NCI-H748 (cell line): ENCODE data around the gene SYMPK.
"Not testable (repeated sequence)": the region's sequence is repeated elsewhere in the genome, so short reads cannot be mapped to it uniquely, and the experiment has no call there.

Experiments used
- DNase-seq: peaks from one replicate; lab custom pipeline; 2025; ENCODE audit not compliant: unreplicated experiment; lab: John Stamatoyannopoulos, UW

Gene SYMPK

DNA sequence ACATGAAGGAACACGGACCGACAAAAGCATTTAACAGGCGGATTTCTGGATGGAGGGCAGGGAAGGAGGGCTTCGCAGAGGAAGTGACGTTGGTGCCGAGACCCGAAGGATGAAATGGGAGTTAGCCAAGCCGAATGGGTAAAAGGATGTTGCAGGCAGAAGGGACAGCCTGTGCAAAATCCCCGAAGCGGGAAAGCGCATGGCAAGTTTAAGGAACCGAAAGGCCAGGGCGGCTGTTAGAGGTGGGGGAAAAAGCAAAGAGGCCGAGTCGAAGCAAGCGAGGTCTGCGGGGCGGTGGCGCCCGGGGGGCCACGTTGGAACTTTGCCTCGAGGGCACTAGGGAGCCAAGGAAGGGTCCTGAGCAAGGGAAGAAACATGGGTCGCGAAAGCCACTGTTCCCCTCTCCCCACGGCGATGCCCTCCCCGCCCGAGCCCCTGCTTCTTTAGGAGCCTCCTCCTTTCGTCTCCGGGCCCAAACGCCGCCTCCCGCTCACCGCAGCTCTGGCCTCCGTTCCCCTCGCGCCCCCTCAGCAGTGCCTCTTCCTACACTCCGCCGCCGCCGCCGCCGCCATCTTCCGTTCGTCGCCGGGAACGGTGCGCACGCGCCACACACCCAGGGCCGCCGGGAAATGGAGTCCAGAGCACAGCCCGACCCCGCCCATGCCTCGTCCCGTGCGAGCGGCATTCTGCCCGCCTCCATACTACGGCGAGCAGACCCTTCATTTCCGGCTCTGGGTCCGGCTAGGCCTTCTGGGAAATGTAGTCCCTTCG is at the start of gene SYMPK:
Gene SYMPK (minus strand): TSS at position 584 of the 771 bp plus-strand sequence. CDS start 8,652 bp downstream, outside the sequence.
- peak; percentile 100 for DNase-seq

DNA sequence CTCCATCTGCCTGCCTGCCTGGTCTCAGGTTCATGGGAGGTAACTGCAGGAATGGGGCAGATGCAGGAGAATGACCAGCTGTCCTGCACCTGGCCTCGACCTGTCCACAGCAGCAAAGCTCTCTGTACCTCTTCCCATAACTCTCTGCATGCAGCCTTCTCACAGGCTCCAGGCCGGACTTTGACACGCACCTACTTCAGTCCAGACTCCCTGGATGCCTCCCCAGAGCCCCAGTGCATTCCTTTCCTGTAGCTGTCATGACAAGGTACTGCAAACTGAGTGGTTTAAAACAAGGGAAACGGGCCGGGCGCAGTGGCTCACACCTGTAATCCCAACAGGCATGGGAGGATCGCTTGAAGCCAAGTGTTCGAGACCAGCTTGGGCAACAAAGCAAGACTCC is 48.3 kb upstream of the SYMPK start:
- no peak for DNase-seq

DNA sequence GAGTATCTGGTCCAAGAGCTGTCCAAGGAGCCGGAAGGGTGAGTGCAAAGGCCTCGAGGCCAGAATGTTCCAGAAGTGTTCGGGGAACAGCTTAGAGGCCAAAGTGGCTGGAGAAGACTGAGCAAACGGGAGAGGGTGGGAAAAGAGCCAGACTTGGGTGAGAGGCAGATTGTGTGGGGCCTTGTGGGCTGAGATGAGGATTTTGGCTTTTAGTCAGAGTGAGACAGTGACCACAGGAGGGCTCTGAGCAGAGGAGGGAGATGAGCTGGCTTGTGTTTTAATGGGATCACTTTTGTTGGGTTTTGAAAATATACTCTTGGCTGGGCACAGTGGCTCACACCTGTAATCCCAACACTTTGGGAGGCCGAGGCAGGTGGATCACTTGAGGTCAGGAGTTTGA is 46.0 kb upstream of the SYMPK start:
- DNase-seq = no peak

DNA sequence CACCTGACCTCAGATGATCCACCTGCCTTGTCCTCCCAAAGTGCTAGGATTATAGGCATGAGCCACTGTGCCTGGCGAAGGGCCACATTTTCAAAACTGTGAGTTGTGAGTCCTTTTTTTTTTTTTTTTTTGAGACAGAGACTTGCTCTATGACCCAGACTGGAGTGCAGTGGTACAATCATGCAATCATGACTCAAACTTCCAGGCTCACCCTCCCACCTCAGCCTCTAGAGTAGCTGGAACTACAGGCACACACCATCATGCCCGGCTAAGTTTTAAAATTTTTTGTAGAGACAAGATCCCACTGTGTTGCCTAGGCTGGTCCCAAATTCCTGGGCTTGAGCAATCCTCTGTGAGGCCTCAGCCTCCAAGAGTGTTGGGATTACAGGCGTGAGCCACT is 43.3 kb upstream of the SYMPK start:
- no peak for DNase-seq

DNA sequence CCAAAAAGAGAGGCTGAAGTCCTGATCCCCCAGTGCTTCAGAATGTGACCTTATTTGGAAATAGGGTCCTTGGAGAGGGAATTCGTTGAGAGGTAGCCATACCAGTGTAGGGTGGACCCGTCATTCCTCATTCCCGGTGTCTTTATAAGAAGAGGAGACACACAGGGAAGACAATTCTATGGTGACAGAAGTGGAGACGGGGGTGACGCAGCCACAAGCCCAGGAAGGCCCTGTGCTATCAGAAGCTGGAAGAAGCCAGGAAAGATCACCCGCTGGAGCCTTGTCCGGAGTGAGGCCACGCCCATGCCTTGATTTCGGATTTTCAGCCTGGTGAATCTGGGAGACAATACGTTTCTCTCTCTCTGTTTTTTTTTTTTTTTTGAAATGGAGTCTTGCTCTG is 42.1 kb upstream of the SYMPK start:
- DNase-seq = no peak

DNA sequence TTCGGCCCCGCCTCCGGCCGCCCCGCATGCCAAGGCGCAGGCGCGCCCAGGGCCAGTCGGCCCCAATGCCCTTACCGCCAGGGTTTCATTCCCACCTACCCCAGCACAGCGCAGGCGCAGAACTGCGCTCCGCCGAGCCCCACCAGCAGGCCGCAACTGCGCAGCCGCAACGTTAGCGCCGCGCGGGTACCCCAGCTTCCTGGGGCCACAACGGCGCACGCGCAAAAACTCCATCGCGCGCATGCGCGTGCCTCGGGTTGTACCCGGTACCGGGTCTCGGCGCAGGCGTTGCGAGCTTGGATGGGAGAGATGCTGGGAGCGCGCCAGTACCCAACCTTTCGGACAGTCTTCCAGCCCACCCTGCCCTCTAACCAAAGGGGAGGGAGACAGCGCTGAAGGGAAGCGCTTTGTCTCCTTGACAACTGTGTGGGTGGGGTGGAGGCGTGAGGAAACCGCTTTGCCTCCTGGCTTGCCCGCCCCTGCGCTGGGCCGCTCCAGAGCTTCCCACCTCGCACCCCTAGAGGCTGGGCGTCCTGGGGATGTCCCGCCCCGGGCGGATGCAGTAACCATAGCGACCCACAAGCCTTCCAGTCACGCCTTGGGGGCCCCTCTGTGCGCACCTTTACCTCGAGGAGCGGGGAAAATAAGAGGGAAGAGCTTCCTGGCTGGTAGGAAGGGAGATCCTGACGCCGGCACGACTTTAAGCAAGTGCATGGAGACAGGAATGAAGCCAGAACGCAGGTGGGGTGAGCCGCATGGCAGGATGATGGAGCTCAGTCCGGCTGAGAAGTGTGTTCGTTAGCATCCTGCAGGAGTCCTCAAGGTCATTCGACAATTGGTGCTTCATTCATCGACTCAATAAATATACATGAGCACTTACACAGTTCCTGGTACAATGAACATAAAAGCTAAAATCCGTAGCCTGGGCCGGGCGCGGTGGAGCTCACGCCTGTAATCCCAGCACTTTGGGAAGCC is 40.0 kb upstream of the SYMPK start:
- DNase-seq = peak; percentile 98

DNA sequence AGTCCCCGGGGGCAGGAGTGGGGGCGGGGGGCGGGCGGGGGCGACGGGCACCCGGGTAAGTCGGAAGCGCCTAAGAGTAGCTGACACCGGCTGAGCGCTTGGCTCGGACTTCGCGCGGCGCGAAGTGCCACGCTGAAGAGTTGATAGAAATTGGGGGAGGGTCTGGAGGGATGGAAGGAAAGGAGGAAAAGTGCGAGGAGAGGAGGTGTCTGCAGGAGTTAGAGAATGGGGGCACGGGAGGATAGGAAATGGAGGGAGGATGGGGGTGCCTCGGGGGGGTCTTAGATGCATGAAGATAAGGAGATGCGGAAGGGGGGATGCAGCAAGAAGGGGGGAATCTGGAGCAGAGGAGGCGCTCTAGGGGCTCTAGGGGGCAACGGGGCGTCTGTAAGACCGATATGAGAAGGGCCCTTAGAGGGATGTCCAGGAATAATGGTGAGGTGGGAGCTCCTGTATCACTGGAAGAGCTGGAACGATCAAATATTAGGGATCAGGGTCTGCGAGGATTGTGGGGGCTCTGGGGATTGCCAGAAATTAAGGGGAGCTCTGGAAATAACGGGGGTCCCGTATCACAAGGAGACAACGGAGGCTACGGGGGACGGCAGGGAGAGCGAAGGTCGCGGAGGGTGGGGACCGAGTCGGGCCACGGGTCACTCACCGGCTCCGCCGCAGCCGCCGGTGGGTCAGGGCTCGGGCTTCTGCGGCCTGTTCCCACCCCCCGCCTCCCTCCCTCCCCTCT is 39.1 kb upstream of the SYMPK start, which contains the start of gene MYPOP:
Gene MYPOP (minus strand): TSS at position 702 of the 739 bp plus-strand sequence. CDS start 840 bp downstream, outside the sequence.
- peak; percentile 68 for DNase-seq

DNA sequence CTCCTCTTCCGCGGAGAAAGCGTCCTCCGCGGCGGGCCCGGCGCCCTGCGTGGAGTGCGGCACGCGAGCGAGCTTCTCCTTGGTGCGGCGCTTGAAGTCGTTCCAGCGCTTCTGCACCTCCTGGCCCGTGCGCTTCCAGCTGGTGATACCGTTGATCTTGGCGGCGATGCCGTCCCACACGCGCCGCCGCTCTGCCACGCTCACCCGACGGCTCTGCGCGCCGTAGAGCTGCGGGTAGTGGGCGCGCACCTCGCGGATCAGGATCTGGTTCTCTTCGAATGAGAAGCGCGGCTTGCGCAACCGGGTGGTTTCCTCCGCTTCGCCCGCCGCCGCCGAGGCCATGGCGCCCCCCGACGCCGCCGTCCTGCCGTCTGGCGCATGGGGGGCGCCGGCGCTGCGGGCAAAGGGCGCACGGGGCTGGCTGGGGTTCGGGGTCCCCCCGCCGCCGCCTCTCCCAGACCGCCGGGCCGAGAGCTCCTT is 38.5 kb upstream of the SYMPK start:
- peak; percentile 63 for DNase-seq

DNA sequence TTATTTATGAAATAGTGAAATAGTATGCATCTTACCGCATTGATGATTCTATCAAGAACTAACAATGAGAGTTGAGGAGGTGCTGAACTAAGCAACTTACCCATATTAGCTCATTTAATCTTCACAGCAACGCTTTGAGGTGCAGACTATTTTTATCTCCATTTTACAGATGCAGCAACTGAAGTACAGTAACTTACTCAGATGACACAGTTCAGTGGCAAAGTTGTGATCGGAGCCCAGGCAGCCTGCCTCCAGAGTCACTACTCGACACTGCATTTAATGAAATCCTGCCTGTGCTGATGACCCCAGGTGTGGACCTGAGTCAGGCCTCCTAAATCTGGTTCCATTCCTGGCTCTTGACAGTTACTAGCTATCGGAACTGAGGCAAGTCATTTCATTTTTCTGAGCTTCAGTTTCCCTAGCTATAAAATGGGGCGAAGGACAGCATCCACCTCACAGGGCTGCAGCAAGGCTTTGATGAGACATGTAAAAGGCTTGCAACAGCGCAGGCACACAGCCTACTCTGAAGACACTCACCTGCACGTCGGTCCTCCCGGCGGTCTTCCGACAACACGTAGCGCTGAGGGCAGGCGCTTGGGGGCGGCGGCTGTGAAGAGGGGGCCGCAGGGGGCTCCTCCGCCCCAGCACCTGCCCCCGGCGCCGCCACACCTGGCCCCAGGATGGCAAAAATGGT is 37.9 kb upstream of the SYMPK start:
- peak; percentile 51 for DNase-seq

DNA sequence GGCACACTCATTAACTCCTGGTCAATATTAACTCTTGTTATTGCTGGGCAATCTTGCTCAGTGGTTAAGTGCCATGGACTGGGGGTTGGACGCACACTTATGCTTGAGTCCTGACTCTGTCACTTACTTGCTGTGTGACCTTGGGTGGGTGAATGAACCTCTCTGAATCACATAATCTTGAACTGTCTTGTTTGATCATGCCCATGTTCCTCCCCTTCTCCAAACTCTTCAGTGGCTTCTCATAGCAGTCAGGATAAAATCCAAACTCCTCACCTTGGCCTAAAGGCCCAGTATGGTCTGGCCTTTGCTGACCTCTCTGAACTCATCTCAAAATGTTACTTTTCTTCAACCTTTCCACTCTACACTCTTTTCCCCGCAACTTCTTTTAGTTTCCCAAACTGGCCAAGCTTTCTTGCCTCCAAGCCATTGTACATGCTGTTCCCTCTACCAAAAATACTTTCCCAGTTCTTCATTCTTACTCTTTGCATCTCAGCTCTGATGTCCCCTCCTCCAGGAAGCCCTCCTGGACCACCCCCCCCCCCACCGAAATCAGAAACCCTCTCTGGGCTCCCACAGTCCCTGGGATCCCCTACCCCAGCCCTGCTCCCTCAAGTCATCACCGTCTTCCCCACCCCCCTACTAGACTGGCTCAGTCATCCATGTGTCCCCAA is 37.1 kb upstream of the SYMPK start:
- no peak for DNase-seq

DNA sequence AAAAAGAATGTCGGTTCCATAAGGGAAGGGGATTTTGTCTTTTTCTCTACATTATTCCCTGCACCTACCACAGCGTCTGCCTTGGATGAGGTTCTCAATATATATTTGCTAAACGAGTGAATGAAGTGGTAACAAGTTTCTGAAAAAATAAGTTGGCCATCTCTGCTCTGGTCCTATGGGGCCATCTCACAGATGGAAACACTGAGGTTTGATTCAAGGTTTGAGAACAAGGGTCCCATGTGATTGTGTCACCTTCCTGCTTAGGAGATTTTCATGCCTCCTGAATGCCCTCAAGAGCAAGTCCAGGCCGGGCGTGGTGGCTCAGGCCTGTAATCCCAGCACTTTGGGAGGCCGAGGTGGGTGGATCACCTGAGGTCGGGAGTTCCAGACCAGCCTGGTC is 36.3 kb upstream of the SYMPK start:
- no peak for DNase-seq

DNA sequence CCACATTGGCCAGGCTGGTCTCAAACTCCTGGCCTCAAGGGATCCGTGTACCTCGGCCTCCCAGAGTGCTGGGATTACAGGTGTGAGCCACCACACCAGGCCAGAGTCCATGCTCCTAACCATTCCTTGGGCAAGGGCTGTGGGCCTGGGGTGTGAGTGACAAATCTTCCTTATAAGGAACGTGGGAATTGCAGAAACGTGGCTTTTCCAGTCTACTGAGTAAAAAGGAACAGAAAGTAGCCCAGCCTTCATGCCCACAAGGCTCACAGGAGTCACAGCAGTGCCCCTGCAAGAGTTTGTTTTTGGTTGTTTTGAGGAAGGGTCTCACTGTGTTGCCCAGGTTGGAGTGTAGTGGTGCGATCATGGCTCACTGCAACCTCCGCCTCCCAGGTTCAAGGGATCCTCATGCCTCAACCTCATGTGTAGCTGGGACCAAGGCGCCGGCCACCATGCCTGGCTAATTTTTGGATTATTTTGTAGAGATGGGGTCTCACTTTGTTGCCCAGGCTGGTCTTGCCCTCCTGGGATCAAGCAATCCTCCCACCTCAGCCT is 34.4 kb upstream of the SYMPK start:
- no peak for DNase-seq

DNA sequence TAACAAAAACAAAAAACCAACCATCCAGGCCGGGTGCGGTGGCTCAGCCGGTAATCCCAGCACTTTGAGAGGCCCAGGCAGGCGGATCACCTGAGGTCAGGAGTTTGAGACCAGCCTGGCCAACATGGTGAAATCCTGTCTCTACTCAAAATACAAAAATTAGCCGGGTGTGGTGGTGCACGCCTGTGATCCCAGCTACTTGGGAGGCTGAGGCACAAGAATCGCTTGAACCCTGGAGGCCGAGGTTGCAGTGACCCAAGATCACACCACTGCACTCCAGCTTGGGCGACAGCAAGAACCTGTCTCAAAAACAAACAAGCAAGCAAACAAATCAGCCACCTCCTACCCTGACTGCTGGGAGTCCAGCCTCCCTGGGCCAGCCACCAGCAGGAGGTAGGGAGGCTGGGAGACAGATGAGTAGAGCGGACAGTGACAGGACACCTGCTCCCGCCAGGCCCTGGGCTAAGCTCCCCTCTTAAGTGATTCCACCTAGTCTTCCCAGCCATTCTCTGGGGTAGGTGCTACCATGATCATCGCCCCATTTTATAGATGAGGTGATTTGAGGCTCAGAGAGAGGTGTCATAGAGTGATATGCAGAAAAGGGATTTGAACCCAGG is 33.1 kb upstream of the SYMPK start:
- DNase-seq = not testable (repeated sequence)

DNA sequence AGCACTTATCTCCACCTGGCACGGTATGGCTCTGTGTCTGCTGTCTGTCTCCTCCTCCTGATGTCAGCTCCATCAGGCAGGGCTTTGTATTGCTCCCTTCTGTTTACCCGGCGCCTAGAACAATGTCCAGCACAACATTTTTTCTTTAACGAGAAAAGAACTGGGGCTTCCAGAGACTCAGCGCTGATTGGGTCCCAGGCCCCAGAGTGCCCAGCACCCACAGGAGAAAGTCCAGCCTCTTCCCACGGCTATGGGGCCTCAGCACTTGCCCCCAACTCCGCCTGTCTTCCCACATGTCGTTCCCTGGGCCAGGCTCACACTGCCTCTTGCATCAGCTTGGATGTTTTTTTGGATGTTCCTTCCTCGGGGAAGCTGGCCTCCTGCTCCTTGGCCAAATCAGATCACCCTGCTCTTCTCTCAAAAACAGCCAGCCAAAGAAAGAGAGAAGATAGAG is 32.6 kb upstream of the SYMPK start:
- DNase-seq = no peak

DNA sequence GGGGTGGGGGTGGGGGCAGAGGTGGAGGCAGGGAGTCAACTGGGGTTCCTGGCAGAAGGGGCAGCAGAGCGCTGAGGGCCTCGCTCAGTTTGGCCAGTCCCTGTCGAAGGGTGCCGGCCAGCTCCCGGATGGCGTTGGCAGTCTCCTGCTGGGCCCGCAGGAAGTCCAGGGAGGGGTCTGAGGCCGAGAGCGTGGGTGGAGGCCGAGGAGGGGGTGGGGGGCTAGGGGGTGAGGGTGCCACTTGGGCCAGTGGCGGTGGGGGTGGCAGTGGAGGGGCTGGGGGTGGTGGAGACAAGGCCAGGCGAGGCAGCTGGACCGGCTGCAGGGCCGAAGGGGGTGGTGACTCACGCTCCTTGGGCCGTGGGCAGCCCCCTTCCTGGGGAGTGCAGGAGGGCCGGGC is 27.9 kb upstream of the SYMPK start:
- DNase-seq = no peak

DNA sequence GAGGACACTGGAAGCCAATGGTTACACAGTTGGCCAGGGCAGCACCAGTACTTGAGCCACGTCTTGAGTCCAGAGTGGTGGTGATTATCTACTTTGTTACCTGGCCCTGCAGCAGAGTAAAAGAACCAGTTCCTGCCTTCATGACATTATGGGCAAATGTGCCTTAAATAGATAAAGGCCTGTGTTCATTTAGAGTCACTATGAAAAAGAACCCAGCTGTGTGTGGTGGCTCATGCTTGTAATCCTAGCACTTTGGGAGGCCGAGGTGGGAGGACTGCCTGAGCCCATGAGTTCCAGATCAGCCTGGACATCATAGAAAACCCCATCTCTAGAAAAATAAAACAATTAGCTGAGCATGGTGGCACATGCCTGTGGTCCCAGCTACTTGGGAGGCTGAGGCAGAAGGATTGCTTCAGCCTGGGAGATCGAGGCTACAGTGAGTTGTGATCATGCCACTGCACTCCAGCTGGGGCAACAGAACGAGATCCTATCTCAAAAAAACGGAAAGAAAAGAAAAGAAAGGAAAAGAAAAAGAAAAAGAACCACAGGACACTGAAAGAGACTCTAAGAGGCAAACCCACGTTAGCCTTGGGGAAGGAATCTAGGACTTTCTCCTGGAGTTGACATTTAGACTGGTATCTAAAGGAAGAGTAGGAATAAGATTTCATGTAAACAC is 26.4 kb upstream of the SYMPK start:
- DNase-seq = no peak

DNA sequence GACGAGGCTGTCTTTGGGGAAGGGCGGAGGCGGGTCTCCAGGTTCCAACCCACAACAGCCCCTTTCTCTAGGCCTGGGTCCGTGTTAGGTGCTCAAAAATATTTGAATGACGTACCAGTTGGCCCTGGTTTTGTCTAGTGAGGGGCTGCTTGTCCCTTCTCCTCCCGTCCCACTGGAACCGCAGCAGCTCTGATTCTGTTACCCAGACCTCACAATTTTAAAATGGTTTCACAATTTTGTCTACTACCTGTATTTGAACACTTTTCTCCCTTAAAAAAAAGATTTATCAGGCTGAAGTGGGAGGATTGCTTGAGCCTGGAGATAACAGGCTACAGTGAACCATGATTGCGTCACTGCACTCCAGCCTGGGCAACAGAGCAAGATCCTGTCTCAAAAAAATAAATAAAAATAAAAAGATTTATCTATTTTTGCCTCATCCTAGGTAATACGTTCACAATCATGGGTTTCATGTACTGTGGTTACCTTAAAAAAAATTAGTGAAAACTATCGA is 24.3 kb upstream of the SYMPK start:
- DNase-seq = no peak
